H7 (cell line): Measurements from ENCODE around the gene TAS1R2. TPM values are rescaled to one million over a fixed set of nuclear protein-coding genes. Genes with fewer than 3 reads are reported as not detected.
"Not testable (repeated sequence)": the region's sequence is repeated elsewhere in the genome, so short reads cannot be mapped to it uniquely, and the experiment has no call there.

Source experiments
- DNase-seq: peaks from one replicate; pipeline ENCODE4 v3.0.0; 2012
- H3K27me3 ChIP-seq: 2 replicates; pipeline ENCODE4 v1.6.0; 2011; ENCODE audit warnings: mild to moderate bottlenecking, low read length; ENCODE audit not compliant: control insufficient read depth, insufficient read depth
- H3K36me3 ChIP-seq: replicated peaks from 2 replicates; pipeline ENCODE4 v1.5.1; 2011; ENCODE audit warnings: low read length; ENCODE audit not compliant: control insufficient read depth, insufficient read depth
- H3K4me3 ChIP-seq: 2 replicates; pipeline ENCODE4 v1.5.1; 2011; ENCODE audit warnings: low read depth, mild to moderate bottlenecking, control low read depth, low read length, moderate library complexity; ENCODE audit not compliant: insufficient read depth
- total RNA-seq: library from RNA; depleted of rRNA; stranded (reverse); fragments of >200 nt; shearing (Covaris generic); gene quantifications from 2 replicates; pipeline ENCODE4 v1.2.3, GENCODE V29; 2014

The TAS1R2 gene
- total RNA-seq, 1 experiment from 2014 or later, result 0.28 TPM

DNA sequence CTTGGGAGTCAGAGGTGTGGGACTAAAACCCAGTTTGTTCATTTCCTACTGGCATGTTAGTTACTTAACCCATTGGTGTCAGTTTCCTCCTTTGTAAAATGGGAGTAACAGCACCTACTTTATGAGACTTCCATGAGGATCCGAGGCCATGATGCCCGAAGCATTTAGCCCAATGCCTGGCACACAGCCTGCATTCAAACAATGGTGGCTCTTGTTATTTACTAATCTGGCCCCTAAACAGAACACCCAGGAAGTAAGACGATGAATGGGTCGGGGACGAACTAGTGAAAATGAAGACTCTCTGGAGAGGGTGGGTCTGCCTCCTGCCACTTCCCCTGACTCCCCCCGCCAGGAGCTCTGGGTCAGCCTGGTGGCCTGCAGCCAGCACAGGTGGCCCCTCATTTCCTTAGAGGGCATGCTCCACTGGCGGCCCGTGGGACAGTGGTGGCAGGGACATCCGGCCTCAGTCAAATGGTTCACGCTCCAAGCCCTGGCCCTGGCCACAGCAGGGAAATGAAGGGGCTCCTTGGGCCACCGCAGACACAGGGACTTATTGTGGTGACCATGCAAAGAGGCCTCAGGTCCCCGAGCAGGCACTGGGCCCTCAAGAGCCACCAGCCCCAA lies 9.5 kb upstream of the TAS1R2 start:
- DNase-seq, result no peak
- H3K36me3 ChIP-seq, result no peaks in the 10 kb centered on the region; the same call in 1 of the 2 replicates
- H3K27me3 ChIP-seq, result no peaks in the 10 kb centered on the region

DNA sequence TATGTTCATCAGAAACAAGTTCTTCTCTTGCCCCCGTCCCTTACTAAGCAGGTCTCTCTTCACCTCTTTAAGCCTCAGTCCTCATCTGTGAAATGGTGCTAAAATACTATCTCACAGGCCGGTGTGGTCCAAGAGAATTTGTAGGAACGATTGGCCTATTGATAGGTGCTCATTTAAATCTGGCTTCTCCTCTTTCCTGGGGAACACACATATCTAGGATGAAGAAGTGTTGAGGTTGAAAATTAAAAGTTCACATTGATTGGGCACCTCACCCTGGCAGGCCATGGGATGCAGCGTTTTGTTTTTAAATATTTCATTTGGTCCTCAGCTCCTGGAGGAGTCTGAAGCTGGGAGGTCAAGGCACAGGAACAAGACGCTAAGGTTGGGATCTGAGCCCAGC lies 8.9 kb upstream of the TAS1R2 start:
- DNase-seq, result no peak
- no peak overlapping the region for H3K4me3 ChIP-seq
- no peaks in the 10 kb centered on the region for H3K27me3 ChIP-seq
- H3K36me3 ChIP-seq, result no peaks in the 10 kb centered on the region; the same call in 1 of the 2 replicates

More for the DNA sequence above, 9.5 kb upstream of the TAS1R2 start:
- no peak overlapping the region for H3K4me3 ChIP-seq

DNA sequence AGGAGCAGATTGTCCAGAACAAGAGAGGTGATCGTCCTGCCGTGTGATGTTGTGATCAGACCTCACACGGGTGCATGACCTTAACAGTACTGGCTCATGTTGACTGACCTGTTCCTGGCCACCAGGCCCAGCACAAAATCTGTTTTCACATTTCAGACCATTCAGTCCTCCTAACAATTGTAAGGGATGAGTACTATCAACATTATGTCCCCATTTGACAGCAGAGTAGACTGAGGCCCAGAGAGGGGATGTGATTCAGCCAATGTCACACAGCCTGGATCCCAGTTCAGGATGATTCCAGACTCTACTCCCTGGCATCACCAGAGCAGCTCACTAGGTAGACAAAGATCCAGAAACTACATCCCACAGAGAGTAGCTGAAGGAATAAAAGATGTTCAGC lies 7.4 kb upstream of the TAS1R2 start:
- DNase-seq, result no peak
- Histone ChIP-seq H3K4me3 (no peak overlapping the region), H3K36me3 (no peaks in the 10 kb centered on the region), H3K27me3 (no peaks in the 10 kb centered on the region)

DNA sequence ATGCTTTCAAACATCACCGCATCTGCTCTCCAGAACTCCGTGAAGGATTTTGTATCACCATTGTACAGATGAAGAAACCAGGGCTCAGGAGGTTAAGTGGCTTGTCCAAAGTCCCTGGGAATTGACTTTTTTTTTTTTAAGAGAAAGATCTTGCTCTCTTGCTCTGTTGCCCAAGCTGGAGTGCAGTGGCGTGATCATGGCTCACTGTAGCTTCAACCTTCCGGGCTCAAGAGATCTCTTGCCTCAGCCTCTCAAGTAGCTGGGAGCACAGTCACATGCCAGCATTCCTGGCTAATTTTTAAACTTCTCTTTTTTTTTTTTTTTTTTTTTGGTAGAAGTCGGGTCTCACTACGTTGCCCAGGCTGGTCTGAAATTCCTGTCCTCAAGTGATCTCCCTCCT lies 6.9 kb upstream of the TAS1R2 start:
- DNase-seq, result no peak
- H3K4me3 ChIP-seq, result no peak overlapping the region
- H3K36me3 ChIP-seq, result no peaks in the 10 kb centered on the region
- no peaks in the 10 kb centered on the region for H3K27me3 ChIP-seq

DNA sequence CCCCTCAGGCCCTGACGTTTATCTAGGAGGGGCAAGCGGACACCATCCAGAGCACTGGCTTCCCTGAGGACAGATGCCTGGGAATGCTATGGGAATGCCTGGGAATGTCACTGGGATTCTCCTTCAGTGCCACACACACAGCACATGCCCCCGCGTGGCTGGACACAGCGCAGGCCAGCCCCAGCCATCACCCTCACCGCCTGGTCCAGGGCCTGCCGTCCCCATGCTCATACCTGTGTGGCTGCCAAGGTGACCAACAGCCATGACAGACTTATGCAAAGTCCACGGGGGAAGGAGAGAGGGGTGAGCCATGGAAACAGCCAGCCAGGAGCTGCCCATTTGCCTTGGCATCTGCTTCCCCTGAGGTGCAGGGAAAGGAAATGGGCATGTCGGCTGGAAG lies 5.7 kb upstream of the TAS1R2 start:
- no peaks in the 10 kb centered on the region for H3K27me3 ChIP-seq
- no peaks in the 10 kb centered on the region for H3K36me3 ChIP-seq
- no peak overlapping the region for H3K4me3 ChIP-seq
- DNase-seq, result no peak

DNA sequence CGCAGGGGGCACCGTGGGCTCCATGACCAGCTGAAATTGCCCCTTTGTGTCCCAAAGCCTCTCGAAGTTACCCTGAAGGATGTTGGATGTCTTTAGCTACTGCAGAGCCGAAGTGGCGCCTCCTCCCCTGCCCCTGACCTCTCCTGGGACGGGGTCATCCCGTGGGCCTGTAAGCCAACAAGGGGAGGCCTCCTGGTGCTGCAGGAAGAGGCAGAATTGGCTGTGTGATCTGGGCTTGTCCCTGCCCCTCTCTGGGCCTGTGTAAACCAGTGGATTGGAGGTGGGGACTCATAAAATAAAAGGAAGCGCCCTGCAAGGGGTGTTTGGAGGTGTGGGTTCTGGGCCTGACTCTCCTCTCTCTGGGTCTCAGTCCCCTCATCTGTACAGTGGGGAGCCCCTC lies 2.1 kb upstream of the TAS1R2 start:
- no peak for DNase-seq
- H3K27me3 ChIP-seq, result no peaks in the 10 kb centered on the region
- no peak overlapping the region for H3K4me3 ChIP-seq
- no peaks in the 10 kb centered on the region for H3K36me3 ChIP-seq

DNA sequence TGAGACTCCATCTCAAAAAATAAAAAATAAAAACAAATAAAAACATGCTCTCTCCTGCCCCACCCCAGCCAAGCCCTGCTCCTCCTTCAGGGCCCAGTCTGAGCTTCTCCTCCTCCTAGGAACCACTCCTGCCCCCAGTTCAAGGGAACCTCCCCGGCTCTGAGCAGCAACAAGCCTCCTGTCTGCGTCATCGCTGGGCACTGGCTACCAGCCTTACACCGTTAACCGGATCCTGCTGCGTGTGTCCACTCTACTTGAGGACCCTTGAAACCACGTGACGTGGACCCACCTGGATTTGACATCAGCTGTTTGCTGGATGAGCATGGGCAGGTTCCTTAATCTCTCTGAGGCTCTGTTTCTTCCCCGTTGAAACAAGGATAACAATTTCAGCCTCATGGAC lies 1.6 kb upstream of the TAS1R2 start:
- no peaks in the 10 kb centered on the region for H3K27me3 ChIP-seq
- no peak for DNase-seq
- no peak overlapping the region for H3K4me3 ChIP-seq
- H3K36me3 ChIP-seq, result no peaks in the 10 kb centered on the region

DNA sequence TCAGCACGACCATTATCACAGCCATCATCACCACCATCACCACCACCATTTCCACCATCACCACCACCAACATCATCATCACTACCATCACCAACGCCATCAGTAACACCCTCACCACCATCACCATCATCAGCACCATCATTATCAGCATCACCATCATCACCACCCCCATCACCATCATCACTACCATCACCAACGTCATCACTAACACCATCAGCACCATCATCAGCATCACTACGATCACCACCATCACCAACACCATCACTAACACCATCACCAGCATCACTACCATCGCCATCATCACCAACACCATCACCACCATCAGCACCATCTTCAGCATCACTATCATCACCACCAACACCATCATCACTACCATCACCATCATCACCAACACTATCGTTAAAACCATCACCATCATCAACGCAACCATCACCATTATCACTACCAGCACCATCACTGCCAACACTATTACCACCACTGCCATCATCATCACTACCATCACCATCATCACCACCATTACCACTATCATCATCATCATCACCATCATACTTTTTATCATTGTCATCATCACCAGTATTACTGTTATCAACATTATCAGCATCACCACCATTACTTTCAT lies 1.3 kb downstream of the TAS1R2 start:
- Histone ChIP-seq H3K36me3 (no peaks in the 10 kb centered on the region), H3K27me3 (no peaks in the 10 kb centered on the region; the same call in 1 of the 2 replicates), H3K4me3 (no peak overlapping the region)
- no peak for DNase-seq

DNA sequence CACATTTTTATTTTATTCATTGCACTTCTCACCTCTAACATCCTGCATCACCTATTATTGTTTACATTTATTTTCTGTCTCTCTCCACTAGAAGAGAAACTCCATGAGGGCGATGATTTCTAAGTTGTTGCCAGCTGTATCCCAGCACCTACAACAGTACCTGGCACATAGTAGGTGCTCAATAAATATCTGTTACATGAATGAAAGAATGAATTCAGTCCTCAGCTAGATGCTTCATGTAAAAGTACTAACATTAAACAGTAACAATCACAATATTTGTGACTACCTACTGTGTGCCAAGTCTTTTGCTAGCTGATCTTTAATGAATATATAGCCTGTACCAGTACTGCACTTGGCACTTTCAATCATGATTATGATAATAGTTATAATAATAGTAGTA lies 3.0 kb downstream of the TAS1R2 start:
- Histone ChIP-seq H3K27me3 (no peaks in the 10 kb centered on the region; the same call in 1 of the 2 replicates), H3K4me3 (no peak overlapping the region), H3K36me3 (no peaks in the 10 kb centered on the region)
- no peak for DNase-seq

DNA sequence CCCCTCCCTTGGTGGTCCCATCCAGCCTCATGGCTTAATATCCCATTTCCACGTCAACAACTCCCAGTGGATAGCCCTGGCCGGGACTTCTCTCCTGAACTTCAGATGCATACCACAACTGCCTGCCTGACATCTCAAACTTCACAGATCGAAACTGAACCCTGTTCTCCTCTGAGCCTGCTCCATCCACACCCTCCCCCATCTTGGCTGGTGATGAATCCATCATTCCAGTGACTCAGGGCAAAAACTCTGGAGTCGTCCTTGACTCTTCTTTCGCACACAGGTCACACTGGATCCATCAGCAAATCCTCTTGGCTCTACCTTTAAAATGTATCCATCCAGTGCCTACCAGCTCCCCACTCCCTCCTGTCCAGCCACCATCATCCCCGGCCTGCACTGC lies 3.9 kb downstream of the TAS1R2 start:
- DNase-seq, result no peak
- no peak overlapping the region for H3K4me3 ChIP-seq
- H3K27me3 ChIP-seq, result no peaks in the 10 kb centered on the region; the same call in 1 of the 2 replicates
- no peaks in the 10 kb centered on the region for H3K36me3 ChIP-seq

DNA sequence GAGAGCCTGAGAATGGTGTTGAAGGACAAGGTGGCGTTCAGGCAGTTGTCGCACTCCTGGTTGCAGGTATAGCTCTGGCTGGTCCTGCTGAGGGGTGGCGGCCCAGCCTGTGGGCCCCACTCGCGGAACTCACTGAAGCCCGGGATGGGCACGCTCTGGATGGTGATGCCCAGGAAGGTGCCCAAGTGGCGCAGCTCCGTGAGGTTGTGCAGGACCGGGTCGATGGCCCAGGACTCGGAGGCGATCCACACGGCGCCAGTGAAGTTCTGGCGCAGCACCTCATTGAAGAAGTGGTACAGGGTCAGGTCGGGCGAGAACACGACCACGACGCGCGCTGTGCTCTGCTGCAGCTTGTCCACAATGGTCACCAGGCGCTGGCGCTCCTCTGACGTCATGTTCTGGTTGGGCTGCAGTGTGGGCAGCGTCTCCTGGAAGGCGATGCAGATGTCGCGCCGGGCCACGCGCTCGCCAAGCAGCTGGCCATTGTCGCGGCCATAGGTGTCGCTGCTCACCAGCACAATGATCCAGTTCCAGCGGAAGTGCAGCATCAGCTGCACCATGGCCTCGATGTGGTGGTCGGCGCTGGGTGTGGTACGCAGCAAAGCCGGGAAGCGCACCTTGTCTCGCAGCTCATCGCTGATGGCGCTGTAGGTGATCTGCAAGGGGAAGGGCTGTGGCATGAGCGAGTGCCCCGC lies 5.0 kb downstream of the TAS1R2 start:
- DNase-seq, result no peak
- Histone ChIP-seq H3K36me3 (no peaks in the 10 kb centered on the region), H3K4me3 (no peak overlapping the region), H3K27me3 (no peaks in the 10 kb centered on the region; the same call in 1 of the 2 replicates)

DNA sequence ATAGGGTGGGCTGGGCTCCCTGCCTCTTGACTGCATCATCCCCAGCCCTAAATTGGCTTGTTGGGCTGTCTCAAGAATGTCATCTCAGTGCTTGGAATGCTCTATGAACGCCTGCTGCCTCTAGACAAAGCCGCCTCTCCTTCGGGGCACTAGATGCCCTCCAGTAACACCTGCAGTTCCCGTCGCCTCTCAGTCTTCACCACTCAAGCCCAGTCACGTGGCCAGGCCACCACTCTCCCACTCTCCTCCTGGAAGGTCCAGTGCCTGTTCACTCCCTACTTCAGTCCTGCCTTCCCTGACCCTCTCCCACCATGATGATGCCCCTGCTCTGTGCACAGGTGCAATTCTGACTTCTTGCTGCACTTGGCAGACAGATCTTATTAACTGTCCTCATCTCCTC lies 7.0 kb downstream of the TAS1R2 start:
- Histone ChIP-seq H3K4me3 (no peak overlapping the region), H3K27me3 (no peaks in the 10 kb centered on the region; the same call in 1 of the 2 replicates), H3K36me3 (no peaks in the 10 kb centered on the region)
- DNase-seq, result no peak

DNA sequence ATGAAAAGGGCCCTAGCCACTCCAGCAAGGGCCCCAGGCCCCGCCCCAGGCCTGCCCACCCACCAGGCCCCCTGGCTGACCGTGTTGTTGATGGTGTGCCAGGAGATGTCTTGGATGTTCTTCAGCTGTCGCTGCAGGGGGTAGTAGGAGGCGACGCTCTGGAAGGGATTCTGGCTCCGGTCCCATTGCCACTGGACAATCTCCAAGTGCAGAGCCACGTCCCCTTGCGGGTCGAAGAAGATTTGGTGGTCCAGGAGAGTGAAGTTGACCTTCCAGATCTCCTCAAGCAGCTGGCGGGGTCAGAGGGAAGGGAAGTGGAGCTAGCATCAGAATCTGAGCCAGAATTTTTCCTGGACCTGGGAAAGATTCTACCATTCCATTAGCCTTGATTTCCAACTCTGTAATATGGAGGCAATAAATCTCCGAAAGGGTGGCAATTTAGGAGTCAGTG lies 10.2 kb downstream of the TAS1R2 start:
- Histone ChIP-seq H3K36me3 (no peaks in the 10 kb centered on the region), H3K27me3 (peaks cover 3% of the 10 kb centered on the region), H3K4me3 (no peak overlapping the region)
- no peak for DNase-seq

DNA sequence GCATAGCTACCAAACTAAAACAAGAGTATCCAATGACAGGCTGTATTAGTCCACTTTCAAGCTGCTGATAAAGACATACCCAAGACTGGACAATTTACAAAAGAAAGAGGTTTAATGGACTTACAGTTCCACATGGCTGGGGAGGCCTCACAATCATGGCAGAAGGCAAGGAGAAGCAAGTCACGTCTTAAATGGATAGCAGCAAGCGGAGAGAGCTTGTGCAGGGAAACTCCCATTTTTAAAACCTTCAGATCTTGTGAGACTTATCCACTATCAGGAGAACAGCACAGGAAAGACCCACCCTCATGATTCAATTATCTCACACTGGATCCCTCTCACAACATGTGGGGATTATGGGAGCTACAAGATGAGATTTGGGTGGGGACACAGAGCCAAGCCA lies 11.7 kb downstream of the TAS1R2 start:
- not testable (repeated sequence) for DNase-seq, H3K4me3 ChIP-seq, H3K36me3 ChIP-seq, H3K27me3 ChIP-seq

DNA sequence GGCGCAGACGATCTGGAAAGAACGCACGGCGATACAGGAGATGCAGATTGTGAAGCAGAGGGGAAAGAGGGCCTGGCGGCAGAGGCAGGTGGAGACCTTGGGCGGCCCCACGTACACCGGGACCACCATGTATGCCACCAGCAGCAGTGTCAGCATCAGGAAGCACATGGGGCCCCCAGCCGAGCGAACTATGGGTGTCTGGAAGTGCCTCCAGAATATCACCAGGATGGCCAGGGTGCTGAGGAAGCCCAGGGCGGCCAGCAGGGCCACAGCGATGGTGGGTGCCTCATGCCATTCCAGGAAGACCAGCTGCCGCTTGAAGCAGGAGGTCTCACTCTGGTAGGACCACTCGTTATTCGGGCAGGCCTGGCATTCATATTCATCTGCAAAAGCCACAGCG lies 19.3 kb downstream of the TAS1R2 start:
- Histone ChIP-seq H3K36me3 (no peaks in the 10 kb centered on the region), H3K4me3 (no peak overlapping the region), H3K27me3 (no peaks in the 10 kb centered on the region; the same call in 1 of the 2 replicates)
- no peak for DNase-seq
